ENCODE data around the gene METTL8. TPM values are rescaled to one million over a fixed set of nuclear protein-coding genes. Genes with fewer than 3 reads are reported as not detected.
A peak's percentile ranks its signal among the peaks of the same experiment; 100 is the strongest.

METTL8 gene
- total RNA-seq: 10 to 100 TPM; 10.8 to 33.0 (median 17.9) TPM
- 10 to 100 TPM in 1 of 2 donors, 1 to 10 TPM in 1; 4.5 to 14.3 TPM for polyA plus RNA-seq
- long read RNA-seq, donor 1, full-length matches to known transcripts: 5 of 19 reads
- long read RNA-seq, donor 1, partial matches to known transcripts: 0 of 19 reads
- long read RNA-seq, donor 1, other reads (novel, unspliced or antisense): 14 of 19 reads
- long read RNA-seq, donor 2, full-length matches to known transcripts: 6 of 6 reads
- long read RNA-seq, donor 2, partial matches to known transcripts: 0 of 6 reads
- long read RNA-seq, donor 2, other reads (novel, unspliced or antisense): 0 of 6 reads
- long read RNA-seq, donor 3, full-length matches to known transcripts: 2 of 9 reads
- long read RNA-seq, donor 3, partial matches to known transcripts: 0 of 9 reads
- long read RNA-seq, donor 3, other reads (novel, unspliced or antisense): 7 of 9 reads

GRCh38 chr2:171433763-171434012 is at the start of gene METTL8:
Gene METTL8, minus strand, starts transcription at chr2:171433990. Its CDS starts 41,805 bp downstream, at chr2:171392185.
- 0 to 1% (median 1%) methylated on average over 15 of the region's 15 CpGs for WGBS, 3 donors
- H3K9me3 ChIP-seq: no peaks in the 10 kb centered on the region
- H3K36me3 ChIP-seq: no peaks in the 10 kb centered on the region
- H3K27me3 ChIP-seq: no peaks in the 10 kb centered on the region
- intact Hi-C loops (cut with DNase I): loop anchor here in 2 of 4 donors (2.0 to 10.0 kb wide), 3 partner anchors 89 to 269 kb away; partner anchors contain the start of genes CYBRD1 (in 2 of the 2) and TLK1 (in 1 of the 2)
- no peaks in the 10 kb centered on the region for H3K4me1 ChIP-seq (ENCODE audit: insufficient read depth)
- no peak for TF ChIP-seq EP300 (IDR thresholded peaks at IDR 0.05)
- no peak for TF ChIP-seq CTCF (IDR thresholded peaks at IDR 0.05)
- no peak for TF ChIP-seq POLR2A (IDR thresholded peaks at IDR 0.05)
- H3K27ac ChIP-seq: peak within 1 kb of the TSS; percentile 92 to 95
- no peak for DNase-seq
- peak within 1 kb of the TSS; percentile 73 for H3K4me3 ChIP-seq

GRCh38 chr2:171482877-171483276 is 49.1 kb upstream of the METTL8 start:
- Histone ChIP-seq H3K36me3 (no peaks in the 10 kb centered on the region), H3K27me3 (no peaks in the 10 kb centered on the region), H3K9me3 (no peaks in the 10 kb centered on the region), H3K4me1 (ENCODE audit: insufficient read depth) (no peaks in the 10 kb centered on the region), H3K27ac (no peak overlapping the region), H3K4me3 (no peak overlapping the region)
- intact Hi-C loops (cut with DNase I): no loop called here
- TF ChIP-seq POLR2A (IDR thresholded peaks at IDR 0.05) (no peak), CTCF (IDR thresholded peaks at IDR 0.05) (no peak)
- WGBS, 3 donors: 82 to 95% (median 91%) methylated on average over 3 of the region's 3 CpGs
- no peak for DNase-seq

- no peaks in the 10 kb centered on the region for H3K36me3 ChIP-seq
Measured at GRCh38 chr2:171482308-171482707, 48.5 kb upstream of the METTL8 start.

GRCh38 chr2:171480908-171481307 is 47.1 kb upstream of the METTL8 start:
- Histone ChIP-seq H3K27ac (no peak overlapping the region), H3K4me1 (ENCODE audit: insufficient read depth) (no peaks in the 10 kb centered on the region), H3K9me3 (no peaks in the 10 kb centered on the region), H3K27me3 (no peaks in the 10 kb centered on the region), H3K4me3 (no peak overlapping the region), H3K36me3 (no peaks in the 10 kb centered on the region)
- intact Hi-C loops (cut with DNase I): no loop called here
- TF ChIP-seq POLR2A (IDR thresholded peaks at IDR 0.05) (no peak), CTCF (IDR thresholded peaks at IDR 0.05) (no peak), EP300 (IDR thresholded peaks at IDR 0.05) (no peak)
- no peak for DNase-seq
- WGBS, 3 donors: 38 to 44% (median 40%) methylated on average over 1 of the region's 1 CpG

More at GRCh38 chr2:171482308-171482707, 48.5 kb upstream of the METTL8 start:
- Histone ChIP-seq H3K9me3 (no peaks in the 10 kb centered on the region), H3K4me1 (ENCODE audit: insufficient read depth) (no peaks in the 10 kb centered on the region), H3K4me3 (no peak overlapping the region), H3K27ac (no peak overlapping the region), H3K27me3 (no peaks in the 10 kb centered on the region)
- intact Hi-C loops (cut with DNase I): no loop called here
- no peak for TF ChIP-seq EP300 (IDR thresholded peaks at IDR 0.05)
- TF ChIP-seq CTCF (IDR thresholded peaks at IDR 0.05): no peak
- TF ChIP-seq POLR2A (IDR thresholded peaks at IDR 0.05): no peak
- DNase-seq: no peak
